Activated CD4-positive, alpha-beta T cell treated with anti-CD3 and anti-CD28 coated beads, Interleukin-2, amount 10 ng/mL, durations not matched to agents 24 days and 14 days (primary cell): ENCODE results near the gene SHMT1. TPM values are rescaled to one million over a fixed set of nuclear protein-coding genes. Genes with fewer than 3 reads are reported as not detected.

Experiments
- total RNA-seq: library from RNA; stranded (reverse); gene quantifications from 2 replicates; pipeline ENCODE4 v1.2.3, GENCODE V29; 2022

The SHMT1 gene
- total RNA-seq, 1 donor from 2014 or later = 58.3 TPM

Other genes starting within 250 kb of the SHMT1 start
- gene ALKBH5, start 179.7 kb downstream of the SHMT1 start, total RNA-seq = 158 and 162 TPM in 2 replicates
- gene LLGL1, start 137.9 kb downstream of the SHMT1 start, total RNA-seq = 23.1 and 23.5 TPM in 2 replicates
- 266 and 275 TPM in 2 replicates for gene FLII, start 104.8 kb downstream of the SHMT1 start, total RNA-seq
- 4.3 and 6.0 TPM in 2 replicates for gene MIEF2, start 102.9 kb downstream of the SHMT1 start, total RNA-seq
- 75.4 and 88.2 TPM in 2 replicates for gene TOP3A, start 48.6 kb downstream of the SHMT1 start, total RNA-seq
- gene SMCR8, start 48.3 kb downstream of the SHMT1 start, total RNA-seq = 17.3 and 17.7 TPM in 2 replicates
- not detected in 2 replicates for gene EVPLL, start 14.2 kb upstream of the SHMT1 start, total RNA-seq
- not detected in 2 replicates for gene LGALS9C, start 113.2 kb upstream of the SHMT1 start, total RNA-seq